B cell (primary cell): ENCODE results near the gene PDZRN3.

Source experiments
- CTCF ChIP-seq: fragments of 200-600 bp; IDR thresholded peaks from one replicate; pipeline ENCODE4 v1.8.0; 2022; ENCODE audit warnings: antibody characterized with exemption, mild to moderate bottlenecking
- EZH2 ChIP-seq: IDR thresholded peaks from 2 replicates; pipeline ENCODE4 v1.6.1; 2012; ENCODE audit warnings: borderline replicate concordance, low read depth, mild to moderate bottlenecking, moderate library complexity, low read length; ENCODE audit not compliant: insufficient read depth, poor library complexity, severe bottlenecking

GRCh38 chr3:73655197-73655596 lies 30.5 kb upstream of the PDZRN3 start:
- TF ChIP-seq CTCF: no peak
- no peak for TF ChIP-seq EZH2
